Activated CD4-positive, alpha-beta T cell treated with anti-CD3 and anti-CD28 coated beads, Interleukin-2, amount 50 U/mL, for 4 hours (primary cell): ENCODE measurements around the gene C11orf16.
"Not testable (repeated sequence)": the region's sequence is repeated elsewhere in the genome, so short reads cannot be mapped to it uniquely, and the experiment has no call there.

ENCODE experiments used
- DNase-seq, 2 experiments: peaks; one replicate each; pipeline ENCODE4 v3.0.0-alpha.2; 2020

C11orf16 gene

GRCh38 chr11:8932564-8933180 is at the start of gene C11orf16:
TSS of gene C11orf16 (minus strand) at chr11:8932947. CDS start at chr11:8932308, 639 bp downstream.
- no peak for DNase-seq

DNA sequence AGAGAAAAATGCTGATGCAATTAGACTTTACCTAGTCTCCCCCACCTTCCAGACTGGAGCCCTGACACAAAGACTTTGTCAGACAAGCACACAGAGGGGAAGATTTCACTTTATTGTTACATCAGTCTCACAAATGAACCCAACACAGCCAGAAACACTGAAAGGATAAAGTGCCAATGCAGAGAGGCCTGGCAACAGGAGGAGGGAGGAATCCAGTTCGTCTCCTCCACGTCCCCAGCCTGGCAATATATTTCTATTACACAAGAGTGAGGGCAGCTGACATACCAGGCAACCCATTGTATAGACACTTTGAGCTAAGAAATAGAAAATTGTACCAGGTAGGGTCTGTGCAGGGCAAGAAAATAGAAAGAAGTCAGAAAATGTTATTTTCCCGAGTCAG is 47.7 kb upstream of the C11orf16 start:
- no peak for DNase-seq

DNA sequence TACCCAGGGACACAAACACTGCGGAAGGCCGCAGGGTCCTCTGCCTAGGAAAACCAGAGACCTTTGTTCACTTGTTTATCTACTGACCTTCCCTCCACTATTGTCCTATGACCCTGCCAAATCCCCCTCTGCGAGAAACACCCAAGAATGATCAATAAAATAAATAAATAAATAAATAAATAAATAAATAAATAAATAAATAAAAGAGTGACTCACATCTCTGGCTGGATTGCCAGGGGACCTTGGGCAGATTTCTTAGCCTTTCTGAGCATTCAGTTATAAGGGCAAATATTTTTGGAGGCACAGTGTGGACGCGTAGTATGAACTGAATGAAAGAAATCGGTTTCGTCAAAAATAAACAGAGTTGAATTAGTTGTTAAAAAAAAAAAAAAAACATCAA is 46.6 kb upstream of the C11orf16 start:
- DNase-seq: not testable (repeated sequence)

GRCh38 chr11:8973121-8973520 is 40.4 kb upstream of the C11orf16 start:
- DNase-seq: no peak

- DNase-seq: no peak
These were observed 39.2 kb upstream of the C11orf16 start for GRCh38 chr11:8971924-8972316.

GRCh38 chr11:8971196-8971923 is 38.6 kb upstream of the C11orf16 start:
- no peak for DNase-seq

DNA sequence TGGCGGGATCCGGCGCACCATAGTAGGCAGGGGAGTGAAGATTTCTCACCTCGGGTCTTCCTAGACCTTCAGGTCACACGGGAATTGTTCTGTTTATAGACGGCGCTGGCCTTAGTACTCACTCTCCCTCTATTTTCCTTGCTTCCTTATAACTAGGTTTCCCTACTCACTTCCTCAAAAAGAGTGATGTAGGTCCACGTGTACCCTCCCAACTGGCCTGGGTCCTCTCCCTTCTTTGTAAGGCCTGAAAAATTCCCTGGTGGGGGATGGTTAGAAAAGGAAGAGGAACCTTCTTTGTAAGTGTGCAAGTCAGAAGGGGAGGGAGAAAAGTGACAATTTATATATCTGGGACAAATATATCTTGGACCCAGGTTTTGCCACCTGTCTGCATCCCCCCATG is 34.4 kb upstream of the C11orf16 start:
- DNase-seq: no peak

DNA sequence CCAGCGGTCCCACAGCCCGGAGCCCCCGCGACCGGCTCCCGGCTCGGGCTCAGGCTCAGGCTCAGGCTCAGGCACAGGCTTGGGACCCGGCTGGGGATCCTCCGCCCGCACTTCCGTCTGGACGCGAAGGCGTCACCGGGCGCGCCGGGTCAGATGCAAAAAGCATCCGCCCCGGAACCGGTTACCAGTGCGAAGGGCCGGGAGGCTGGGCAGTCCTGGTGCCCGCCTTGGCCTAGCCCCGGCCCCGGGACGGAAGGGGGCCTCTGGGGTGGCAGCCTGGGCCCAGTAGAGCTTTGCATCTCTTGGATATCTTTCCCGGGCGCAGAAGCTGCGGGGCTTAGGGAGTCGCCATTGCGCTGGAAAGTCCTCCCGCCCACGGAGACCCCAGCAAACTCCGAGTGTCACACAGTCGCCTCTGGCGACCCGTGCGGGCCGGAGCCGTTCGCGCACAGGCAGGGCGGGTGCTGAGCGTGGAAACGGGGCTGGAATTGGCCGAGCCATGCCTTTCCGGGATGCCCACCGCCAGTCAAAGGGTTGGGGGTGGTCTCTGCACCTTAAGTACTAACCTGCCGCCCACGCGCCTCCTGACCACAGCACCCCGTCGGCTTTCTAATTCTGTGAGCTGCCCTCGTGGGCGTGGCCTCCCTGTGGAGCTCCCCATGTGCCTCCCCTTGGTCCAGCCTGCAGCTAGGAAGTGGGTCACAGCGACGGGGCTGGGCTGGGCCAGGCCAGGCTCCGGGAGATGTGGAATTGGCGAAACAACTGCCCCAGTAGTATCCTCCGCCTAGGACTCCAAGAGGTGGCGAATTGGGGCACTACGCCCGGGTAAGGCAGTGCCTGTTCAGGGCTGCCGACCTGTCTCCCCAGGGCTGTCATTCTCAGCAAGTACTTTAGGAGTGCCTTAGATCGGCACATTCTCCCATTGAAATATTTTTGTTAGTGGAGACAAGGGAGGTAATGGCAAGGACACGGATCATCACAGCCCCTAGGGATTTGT is 31.9 kb upstream of the C11orf16 start, which contains the start of gene TMEM9B:
Gene TMEM9B (minus strand): TSS at position 119 of the 997 bp plus-strand sequence. CDS start 129 bp downstream, outside the sequence.
- peak; percentile 56 to 59 for DNase-seq

- peak; percentile 73 for DNase-seq
These were observed 31.0 kb upstream of the C11orf16 start for GRCh38 chr11:8963569-8964323.

DNA sequence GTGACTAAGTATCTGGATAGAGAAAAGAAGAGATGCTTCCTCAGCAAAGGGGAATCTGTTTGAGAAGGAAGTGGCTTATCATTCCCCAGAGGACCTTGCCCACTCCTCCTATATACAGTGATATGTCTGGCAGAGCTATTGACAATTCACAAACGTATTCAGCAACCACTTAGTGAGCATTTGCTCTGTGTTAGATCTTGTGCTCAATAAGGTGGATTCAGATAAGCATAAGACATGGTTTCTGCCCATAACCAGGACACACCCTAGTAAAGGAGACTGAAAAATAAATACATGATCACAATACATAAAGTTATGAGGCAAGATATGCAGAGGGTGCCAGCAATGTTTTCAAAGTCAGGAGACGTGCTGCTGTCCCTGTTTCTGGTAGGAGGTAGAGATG is 30.1 kb upstream of the C11orf16 start:
- DNase-seq: no peak

- DNase-seq: no peak
These were observed 28.7 kb upstream of the C11orf16 start for GRCh38 chr11:8961401-8961800.

DNA sequence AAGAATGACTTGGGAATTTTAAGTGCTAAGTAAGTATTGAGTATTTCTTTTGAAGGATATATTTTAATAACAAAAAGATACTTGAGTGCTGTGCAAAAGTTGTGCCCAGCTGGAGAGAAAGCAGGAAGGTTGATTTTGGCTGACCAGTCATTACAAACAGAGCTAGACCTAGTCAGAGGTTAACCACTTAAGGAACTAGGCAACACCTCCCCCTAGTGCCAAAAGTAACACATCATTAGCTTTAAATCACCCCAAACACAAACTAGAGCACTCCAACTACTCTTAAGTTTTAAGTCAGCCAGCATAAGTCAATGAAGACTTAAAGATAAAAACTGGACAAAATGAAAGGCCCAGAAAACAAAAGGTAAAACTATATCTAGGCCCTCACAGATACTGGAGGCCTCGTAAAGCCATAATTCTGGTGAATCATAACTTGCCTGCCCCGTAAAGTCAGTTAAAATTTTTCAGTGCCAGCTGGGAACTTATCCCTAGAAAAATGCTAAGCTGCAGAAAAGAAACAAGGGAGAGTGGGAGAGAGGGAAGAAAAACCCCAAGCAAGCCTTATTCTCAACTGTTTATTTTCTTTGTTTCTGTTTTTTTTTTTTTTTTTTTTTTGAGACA is 26.9 kb upstream of the C11orf16 start:
- DNase-seq: no peak

DNA sequence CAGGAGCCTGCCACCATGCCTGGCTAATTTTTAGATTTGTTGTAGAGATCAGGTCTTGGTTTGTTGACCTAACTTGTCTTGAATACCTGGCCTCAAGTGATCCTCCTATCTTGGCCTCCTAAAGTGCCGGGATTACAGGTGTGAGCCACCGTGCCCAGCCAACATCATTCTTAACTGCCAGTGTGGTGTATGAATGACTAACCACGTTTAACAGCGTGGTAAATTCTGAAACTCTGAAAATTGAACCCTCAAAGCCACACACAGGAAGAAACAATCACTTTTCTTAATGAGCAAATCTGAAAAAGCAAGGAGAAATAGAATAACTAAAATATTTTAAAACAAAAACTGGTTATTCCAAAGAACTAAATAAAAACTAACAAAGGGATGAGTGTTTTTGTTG is 24.1 kb upstream of the C11orf16 start:
- no peak for DNase-seq

- no peak for DNase-seq
These were observed 16.1 kb upstream of the C11orf16 start for GRCh38 chr11:8948886-8949285.

DNA sequence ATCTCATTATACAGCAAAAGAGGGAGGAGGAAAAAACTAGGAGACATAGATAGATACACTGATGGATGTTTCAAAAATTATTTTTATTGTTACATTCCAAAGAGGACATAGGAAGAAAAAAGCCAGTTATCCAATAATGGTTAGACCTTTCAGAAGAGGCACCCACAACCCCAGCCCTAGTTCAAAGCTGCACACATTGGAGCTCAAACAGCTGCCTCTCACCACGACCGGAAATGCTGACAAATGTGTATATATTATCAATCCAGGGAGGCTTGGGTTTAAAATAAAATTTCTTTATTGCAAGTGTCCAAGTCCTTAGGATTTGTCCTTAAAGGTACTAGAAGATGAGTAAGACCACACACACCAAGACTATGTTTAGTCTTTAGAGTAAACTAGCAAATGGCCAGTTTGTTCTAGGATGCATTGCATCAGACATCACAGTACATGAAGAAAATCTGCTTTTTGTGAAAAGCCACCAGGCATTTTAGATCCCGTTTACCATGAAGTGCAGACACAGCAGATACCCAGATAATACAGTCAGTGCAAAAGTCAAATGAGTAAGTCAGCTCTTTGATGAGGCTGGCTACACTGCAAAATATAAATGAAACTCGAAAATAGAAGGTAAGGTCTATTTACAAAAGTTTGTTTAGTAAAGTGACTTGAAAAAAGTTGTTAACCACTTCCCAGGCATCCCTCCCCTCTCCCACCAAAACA is 14.6 kb upstream of the C11orf16 start:
- no peak for DNase-seq

DNA sequence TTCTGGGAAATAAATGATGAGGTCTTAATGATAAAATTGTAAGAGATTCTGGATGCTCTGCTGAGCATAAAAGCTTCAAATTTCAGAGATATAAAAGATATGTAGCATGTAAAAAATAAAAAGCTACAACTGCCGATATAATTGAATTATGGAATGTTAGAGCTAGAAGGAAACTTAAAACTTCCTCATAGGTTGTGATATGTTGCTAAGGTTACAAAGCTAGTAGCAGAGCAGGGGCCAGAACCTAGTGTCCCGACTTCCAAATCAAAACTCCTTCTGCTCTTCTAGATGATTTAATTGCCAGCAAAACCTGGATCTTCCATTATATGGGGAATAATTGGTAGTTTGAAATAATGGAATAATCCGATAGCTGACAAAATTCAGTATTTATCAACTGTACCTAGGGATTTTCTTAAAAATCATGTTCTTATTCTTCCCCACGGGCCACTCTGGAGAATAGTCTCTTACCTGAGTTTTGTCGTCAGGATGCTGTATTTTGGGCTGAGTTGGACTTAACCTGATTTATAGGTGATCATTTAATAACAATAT is 9.8 kb upstream of the C11orf16 start, which contains the start of gene ASCL3:
Gene ASCL3 (minus strand): TSS at position 499 of the 549 bp plus-strand sequence. CDS start 4,855 bp downstream, outside the sequence.
- DNase-seq: no peak

DNA sequence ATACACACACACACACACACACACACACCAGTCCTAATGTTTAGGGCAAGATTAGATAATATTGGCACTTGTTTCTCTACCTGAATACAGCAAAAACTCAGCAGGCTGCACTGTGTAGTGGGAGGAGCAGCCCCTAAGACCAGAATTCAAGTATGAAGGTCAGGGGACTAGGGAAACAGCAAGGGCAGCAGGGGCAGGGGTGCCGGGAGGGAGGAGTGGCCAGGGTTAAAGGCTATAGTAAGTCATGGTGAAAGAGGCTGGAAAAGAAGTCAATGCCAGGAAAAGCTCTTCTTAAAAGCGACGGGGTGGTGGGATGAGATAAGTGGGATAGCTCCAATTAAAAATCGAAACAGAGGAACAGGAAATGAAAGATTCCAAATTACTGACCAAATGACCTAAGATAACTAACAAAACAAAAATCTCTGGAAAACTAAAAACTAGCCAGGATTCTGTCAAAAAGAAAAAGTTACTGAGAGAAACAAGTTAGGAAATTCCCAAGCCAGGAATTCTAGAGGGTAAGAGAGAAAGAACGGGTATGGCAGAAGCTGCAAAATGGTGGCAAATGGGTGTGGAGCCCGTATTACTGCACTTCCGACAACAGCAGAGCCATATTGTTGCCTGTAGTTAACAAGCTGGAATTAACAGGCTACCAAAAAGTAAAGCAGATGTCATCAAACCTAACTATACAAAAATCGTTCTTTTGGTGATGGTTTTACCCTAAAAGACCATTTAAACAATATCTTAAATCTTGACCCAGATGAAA is 8.8 kb upstream of the C11orf16 start:
- DNase-seq: no peak

GRCh38 chr11:8937659-8938058 is 4.9 kb upstream of the C11orf16 start:
- DNase-seq: no peak

DNA sequence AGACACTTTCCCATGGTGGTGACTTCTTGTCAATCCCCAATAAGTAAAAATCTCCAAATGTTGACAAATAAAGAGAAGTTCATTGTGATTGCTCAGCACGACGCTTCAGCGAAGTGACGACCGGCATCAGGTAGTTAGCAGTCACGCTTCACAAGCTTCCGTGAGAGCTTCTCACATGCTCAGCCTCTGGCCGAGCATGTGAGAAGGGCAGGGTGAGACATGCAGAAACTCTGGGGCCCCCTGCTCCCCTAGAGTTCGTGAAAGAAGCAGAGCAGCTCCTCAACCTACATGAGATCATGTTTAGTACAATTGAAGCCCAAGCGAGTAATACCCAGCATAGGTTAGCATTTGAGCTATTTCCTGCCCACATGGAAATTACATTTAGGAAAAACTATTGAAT is 4.4 kb upstream of the C11orf16 start:
- no peak for DNase-seq

DNA sequence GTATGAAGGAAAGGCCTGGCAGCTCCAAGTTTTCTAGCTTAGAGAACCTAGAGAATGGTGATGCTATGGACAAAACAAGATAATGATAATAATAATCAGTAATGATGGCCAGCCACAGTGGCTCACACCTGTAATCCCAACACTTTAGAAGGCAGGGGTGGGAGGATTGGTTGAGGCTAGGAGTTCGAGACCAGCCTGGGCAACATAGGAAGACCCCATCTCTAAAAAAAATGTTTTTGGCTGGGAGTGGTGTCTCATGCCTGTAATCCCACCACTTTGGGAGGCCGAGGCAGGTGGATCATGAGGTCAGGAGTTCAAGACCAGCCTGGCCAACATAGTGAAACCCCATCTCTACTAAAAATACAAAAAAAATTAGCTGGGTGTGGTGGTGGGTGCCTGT is 3.0 kb upstream of the C11orf16 start:
- DNase-seq: not testable (repeated sequence)
